GM12873 (cell line): ENCODE measurements around the gene ASB10.

ENCODE experiments used
- CTCF ChIP-seq: IDR thresholded peaks from 2 replicates; pipeline ENCODE4 v1.5.1; 2012; ENCODE audit warnings: low read depth, mild to moderate bottlenecking, moderate library complexity, low read length, control low read depth; ENCODE audit not compliant: insufficient read depth; ENCODE audit errors: missing control alignments

The ASB10 gene

GRCh38 chr7:151131592-151132293 lies 55.3 kb downstream of the ASB10 start:
- no peak for TF ChIP-seq CTCF

- no peak for TF ChIP-seq CTCF
These were observed 55.8 kb downstream of the ASB10 start for GRCh38 chr7:151131224-151131591.

GRCh38 chr7:151130741-151131157 lies 56.3 kb downstream of the ASB10 start:
- TF ChIP-seq CTCF: no peak

GRCh38 chr7:151129960-151130591 lies 57.0 kb downstream of the ASB10 start:
- no peak for TF ChIP-seq CTCF

- TF ChIP-seq CTCF: no peak
These were observed 57.7 kb downstream of the ASB10 start for GRCh38 chr7:151129117-151129959.

- TF ChIP-seq CTCF: no peak
These were observed 58.3 kb downstream of the ASB10 start for GRCh38 chr7:151128716-151129115.

GRCh38 chr7:151128144-151128543 lies 58.9 kb downstream of the ASB10 start:
- TF ChIP-seq CTCF: no peak
